Measurements from ENCODE around the gene ZBTB20.

DNA sequence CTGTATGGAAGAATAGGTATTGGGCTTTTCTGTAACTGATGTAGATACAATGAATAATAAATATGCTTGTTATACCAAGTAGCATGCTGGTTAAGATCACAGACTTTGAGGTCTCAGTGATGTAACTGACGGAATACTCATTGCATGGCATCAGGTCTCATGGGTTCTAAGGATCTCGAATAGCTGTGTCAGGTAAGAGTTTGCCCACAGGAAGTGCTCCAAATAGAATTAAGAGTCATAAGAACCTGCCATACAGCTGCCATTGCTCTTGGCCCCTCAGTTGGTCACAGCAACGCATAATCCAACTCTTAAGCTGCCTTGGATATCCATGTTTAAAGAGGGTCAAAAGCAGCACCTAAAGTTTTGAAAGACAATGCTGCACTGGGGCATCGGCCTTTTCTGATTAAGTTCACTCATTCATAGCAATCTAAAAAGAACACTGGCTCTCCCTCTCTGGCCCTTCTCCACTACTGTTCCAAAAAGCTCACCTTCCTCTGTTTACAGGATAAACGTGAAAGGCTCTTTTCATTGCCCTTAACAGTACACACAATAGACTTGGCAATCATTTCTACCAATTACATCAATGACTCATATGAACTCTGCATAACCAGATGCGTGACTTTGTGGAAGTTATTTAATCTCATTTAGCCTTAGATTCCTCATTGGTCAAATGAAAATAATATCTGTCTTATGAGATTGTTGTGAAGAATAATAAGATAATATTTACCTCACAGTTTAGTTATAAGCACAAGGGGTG lies 74.6 kb downstream of the ZBTB20 start:
- TF ChIP-seq SMC3 (IDR thresholded peaks at IDR 0.05; ENCODE audit: low read depth, low read length) (no peak), POLR2A (IDR thresholded peaks at IDR 0.05; ENCODE audit: low read depth, low read length) (no peak), FOS (IDR thresholded peaks at IDR 0.05; ENCODE audit: low read depth, low read length) (no peak), RFX5 (IDR thresholded peaks at IDR 0.05; ENCODE audit: low read depth, low read length) (no peak), CHD1 (IDR thresholded peaks at IDR 0.05; ENCODE audit: low read depth, low read length) (no peak), CEBPB (IDR thresholded peaks at IDR 0.05; ENCODE audit: low read depth, low read length) (no peak)
- TF ChIP-seq, protein P1, sequence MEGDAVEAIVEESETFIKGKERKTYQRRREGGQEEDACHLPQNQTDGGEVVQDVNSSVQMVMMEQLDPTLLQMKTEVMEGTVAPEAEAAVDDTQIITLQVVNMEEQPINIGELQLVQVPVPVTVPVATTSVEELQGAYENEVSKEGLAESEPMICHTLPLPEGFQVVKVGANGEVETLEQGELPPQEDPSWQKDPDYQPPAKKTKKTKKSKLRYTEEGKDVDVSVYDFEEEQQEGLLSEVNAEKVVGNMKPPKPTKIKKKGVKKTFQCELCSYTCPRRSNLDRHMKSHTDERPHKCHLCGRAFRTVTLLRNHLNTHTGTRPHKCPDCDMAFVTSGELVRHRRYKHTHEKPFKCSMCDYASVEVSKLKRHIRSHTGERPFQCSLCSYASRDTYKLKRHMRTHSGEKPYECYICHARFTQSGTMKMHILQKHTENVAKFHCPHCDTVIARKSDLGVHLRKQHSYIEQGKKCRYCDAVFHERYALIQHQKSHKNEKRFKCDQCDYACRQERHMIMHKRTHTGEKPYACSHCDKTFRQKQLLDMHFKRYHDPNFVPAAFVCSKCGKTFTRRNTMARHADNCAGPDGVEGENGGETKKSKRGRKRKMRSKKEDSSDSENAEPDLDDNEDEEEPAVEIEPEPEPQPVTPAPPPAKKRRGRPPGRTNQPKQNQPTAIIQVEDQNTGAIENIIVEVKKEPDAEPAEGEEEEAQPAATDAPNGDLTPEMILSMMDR (conservative IDR thresholded peaks at IDR 0.05; ENCODE audit: low read depth, low read length): no peak

Data from IMR-90 (cell line).